AG20443 (cell line): Measurements from ENCODE around the gene B4GALT2.

ENCODE experiments used
- DNase-seq: peaks from one replicate; pipeline ENCODE4 v3.0.0; 2012; ENCODE audit warnings: low spot score, mixed read lengths

Gene B4GALT2

DNA sequence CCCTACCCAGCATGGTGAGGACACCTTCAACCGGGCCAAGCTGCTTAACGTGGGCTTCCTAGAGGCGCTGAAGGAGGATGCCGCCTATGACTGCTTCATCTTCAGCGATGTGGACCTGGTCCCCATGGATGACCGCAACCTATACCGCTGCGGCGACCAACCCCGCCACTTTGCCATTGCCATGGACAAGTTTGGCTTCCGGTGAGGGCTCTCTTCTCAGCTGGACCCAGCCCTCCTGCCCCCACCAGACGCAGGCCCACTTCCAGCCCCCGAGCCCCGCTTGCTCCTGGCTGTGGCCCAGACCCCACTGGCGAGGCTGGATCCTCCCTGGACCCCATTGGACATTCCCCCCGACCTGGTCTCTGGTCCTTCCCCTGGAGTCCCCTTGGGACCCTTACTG lies 5.8 kb downstream of the B4GALT2 start:
- DNase-seq, result no peak

DNA sequence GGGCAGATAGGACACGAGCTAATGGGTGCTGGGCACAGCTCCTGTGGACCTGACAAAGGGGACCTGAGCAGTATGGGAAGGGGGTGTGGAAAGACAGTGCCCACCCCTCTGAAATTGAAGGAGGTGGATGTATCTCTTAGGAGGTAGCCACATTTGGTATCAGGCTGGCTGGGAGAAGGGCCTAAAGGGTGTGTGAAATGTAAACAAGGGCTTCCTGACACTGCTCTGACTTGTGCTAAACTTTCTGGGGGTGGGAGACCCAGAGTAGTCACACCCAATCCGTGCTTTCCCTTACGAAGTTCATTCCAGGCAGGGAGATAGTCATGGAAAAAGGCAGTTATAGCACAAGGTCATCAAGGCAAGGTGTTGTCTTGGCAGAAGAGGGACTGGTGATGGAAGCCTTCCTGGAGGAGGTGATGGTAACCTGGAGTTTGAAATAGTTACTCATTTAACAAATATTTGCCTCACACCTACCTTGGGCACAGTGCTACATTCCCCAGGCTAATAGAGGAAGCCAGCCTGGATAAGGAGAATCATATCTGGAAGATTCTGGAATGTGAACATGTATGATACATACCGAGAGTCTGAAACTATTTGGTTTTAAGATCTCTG lies 7.1 kb downstream of the B4GALT2 start:
- DNase-seq, result no peak

DNA sequence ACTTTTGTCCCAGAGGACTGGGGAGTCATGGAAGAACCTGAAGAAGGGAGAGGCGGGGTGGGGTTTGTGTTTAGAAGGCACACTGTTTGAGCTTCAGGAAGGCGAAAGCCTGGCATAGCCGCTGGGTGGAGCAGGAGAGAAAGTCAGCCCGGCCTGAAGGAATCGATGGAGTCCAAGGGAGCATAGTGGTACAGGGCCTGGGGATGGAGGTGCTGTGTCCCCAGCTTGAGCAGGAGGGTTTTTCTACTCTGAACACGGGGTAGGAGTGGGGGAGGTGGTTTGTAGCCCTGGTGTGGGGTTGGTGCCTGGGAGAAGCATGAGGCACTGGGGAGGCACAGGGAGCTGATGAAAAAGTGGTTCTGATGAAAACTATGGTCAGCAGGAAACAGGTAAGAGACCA lies 7.7 kb downstream of the B4GALT2 start:
- peak; percentile 33 for DNase-seq

DNA sequence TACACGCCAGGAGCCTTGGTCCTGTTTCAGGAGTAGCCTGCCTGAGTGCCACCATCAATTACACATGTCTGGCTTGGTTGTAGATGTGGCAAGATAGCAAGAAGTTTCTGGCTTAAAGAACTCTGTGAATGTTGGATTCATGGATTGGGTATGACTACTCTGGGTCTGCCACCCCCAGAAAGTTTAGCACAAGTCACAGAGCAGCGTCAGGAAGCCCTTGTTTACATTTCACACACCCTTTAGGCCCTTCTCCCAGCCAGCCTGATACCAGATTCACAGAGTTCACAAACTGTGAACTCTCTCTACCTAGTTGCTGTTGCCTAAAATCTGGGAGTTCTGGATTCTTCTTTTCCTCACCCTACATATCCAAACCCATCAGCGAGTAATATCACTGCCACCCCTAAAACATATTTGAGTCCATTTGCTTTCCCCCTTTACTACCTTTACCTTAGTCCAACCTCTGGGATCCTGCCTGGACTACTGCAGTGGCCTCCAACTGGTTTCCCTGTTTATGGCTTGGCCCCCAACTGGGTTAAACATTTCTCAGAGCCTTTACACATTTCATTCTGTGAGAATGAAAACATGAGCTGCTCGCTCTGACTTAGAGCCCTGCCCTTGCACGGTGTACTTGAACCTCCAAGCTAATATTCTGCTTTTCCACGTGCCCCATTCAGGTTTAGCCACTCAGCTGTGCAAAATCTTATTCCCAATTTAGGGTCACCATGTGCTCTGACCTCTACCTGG lies 8.3 kb downstream of the B4GALT2 start:
- DNase-seq, result no peak

DNA sequence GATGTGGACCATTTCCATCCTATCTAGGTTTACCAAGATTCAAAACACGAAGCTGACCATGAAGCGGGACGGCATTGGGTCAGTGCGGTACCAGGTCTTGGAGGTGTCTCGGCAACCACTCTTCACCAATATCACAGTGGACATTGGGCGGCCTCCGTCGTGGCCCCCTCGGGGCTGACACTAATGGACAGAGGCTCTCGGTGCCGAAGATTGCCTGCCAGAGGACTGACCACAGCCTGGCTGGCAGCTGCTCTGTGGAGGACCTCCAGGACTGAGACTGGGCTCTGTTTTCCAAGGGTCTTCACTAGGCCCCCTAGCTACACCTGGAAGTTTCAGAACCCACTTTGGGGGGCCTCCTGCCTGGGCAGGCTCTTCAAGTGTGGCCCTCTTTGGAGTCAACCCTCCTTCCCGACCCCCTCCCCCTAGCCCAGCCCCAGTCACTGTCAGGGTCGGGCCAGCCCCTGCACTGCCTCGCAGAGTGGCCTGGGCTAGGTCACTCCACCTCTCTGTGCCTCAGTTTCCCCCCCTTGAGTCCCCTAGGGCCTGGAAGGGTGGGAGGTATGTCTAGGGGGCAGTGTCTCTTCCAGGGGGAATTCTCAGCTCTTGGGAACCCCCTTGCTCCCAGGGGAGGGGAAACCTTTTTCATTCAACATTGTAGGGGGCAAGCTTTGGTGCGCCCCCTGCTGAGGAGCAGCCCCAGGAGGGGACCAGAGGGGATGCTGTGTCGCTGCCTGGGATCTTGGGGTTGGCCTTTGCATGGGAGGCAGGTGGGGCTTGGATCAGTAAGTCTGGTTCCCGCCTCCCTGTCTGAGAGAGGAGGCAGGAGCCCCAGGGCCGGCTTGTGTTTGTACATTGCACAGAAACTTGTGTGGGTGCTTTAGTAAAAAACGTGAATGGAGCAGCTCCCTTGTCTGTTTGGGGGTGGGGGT lies 11.5 kb downstream of the B4GALT2 start:
- DNase-seq, result no peak

DNA sequence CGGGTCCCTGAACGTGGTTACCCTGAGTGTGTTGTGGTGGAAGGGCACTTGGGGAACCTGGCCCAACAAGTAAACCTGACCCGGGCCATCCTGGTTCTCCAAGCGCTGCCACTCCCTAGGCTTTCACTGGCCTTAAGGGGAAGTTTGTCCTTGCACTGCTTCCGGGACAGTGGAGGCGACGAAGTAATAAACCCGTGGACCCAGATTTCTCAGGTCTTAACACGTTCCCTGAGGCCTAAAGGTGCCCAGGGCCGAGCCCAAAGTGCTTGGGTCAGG lies 12.1 kb downstream of the B4GALT2 start:
- DNase-seq, result no peak

DNA sequence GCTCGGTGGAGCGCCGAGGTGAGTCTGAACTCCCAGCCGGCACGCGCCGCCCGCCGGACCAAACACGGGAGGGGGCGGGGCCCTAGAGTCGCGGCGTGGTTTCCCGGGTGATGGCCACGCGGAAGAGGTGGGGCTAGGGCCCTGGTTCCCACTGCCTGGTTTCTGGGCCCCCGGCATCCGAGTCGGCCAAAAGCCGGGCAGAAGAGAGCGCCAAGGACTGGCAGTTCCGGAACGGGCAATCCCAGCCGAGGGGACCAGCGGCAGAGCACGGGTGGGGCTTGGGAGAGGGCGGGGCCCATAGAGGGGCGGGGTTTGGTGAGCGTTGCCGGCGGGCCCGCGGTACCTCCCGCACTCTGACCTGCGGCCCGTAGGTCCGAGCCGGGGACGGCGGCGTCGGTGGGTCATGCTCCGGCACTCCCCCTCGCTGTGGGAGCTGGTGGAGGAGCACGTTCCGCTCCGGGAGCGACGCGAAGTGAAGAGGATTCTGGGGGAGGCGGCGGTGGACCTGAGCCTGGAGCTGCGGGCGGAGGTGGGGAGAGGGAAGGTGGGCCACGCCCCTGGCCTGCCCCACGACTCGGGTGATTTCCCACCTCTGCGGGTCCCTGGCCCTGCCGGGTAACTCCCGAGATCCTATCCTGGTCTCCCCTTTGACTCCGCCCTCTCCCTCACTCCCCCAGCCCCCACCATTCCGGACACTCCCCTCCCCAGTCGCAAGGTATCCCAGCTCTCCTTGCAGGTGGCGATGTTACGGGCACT lies 12.6 kb downstream of the B4GALT2 start, which contains the start of gene CCDC24:
Gene CCDC24, plus strand, starts transcription at position 124 of the 756 bp plus-strand sequence. Its CDS starts 280 bp downstream, at position 404.
- peak; percentile 95 for DNase-seq

DNA sequence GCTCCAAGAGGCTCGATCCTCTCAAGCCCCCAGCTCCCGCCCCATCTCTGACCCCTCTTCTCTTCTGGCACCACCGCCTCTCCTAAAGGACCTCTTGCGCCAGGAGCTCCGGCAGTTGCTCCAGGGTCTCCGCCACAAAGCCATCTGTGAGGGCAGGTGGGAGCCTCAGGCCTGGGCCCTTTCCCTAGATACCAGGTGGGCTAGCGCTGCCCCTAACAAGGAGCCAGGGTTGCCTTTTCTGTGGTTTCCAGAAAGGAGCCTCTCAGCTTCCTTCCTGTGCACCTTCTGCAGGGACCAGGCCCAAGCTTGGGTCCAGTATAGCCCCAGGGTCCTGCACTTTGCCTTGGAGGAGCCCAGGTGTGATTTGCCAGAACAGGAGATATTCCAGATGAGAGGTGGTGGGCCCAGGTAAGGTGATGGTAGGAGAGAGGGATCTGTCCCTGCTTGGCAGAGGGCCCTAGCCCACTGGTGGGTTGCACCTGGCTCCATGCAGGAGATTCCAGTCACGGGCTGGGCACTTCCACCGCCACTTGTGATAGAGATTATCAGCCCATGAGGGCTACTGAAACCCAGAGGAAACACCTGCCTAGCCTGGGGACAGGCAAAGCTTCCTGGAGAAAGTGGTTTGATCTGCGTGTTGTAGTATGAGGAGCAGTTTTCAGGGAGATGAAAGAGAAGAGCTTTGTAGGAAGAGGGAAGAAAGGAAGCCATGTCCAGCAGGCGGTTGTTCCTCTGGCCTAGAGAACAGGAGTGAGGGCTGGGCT lies 13.4 kb downstream of the B4GALT2 start:
- DNase-seq, result no peak

DNA sequence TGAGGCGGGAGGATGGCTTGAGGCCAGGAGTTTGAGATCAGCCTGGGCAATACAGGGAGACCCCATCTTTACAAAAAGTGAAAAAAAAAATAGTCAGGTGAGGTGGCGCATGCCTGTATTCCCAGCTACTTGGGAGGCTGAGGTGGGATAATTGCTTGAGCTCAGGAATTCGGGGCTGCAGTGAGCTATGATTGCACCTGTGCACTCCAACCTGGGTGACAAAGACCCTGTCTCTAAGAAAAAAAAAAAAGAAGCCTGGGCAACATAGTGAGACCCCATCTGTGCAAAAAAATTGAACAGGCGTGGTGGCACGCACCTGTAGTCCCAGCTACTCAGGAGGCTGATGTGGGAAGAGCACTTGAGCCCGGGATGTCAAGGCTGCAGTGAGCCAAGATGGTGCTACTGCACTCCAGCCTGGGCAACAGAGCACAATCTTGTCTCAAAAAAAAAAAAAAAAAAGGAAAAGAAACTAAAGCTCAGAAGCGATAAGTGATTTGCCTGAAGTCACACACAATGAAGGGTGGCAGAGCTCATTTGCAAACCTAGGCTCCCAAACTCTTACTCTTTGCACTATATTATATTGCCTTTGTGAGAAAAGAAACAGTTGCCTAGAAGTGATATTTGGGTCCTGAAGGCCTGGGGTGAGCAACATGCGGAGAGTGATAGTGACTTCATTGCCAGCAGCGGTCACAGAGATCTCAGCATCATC lies 14.3 kb downstream of the B4GALT2 start:
- no peak for DNase-seq

DNA sequence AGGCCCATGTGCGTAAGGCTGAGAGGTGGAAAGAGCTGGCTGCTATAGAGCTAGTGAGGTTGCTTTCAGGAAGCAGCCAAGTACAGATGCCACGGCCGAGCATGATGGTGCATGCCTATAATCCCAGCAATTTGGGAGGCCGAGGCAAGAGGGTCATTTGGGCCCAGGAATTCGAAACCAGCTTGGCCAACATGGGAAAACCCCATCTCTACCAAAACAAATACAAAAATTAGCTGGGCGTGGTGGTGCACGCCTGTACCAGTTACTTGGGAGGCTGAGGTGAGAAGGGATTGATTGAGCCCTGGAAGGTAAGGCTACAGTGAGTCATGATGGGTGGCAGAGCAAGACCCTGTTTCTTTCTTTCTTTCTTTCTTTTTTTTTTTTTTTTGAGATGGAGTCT lies 15.1 kb downstream of the B4GALT2 start:
- no peak for DNase-seq

DNA sequence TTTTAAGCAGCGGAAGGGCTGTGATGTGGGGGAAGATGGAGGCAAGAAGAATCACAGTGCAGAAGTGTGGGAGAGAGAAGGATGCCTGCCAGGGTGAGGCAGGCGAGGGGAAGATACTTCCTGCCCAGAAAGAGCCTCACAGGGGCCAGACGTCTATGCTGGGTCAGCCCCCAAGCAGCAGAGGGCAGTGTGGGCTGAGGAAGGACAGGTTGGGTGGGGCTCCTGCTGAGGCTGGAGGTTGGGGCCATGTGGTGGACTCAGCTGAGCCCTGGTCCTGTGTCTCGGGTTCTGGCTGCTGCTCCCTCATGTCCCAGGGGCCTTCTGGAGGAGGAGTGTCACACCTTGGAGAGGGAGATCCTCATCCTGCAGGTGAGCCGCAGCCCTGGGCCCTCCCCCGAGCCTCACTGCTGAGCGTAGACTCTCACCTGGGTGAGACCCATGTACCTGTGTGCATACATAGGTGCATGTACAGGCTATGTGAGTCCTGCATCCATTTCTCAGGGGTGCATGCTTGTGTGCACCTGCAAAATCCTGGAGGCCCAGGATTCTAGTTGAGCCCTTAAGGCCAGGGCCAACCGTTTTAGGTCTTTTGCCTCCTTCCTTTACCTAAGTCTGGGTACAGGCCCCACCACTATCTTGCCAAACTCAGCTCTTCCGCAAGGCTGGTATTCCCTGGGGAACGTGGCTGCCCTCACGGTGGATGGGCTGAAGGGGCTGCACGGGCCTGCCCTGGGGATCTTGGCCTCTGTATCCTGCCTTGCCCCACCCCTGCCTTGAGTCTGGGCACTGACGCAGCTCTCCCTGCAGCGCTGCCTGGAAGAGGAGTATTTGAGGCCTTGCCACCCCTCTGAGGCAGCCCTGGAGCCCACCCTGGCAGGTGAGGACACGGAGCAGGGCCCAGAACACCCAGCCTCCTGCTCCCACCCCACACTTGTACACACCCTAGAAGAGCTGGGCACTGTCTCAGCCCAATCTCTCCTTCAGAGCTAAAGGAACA lies 16.1 kb downstream of the B4GALT2 start:
- peak; percentile 55 for DNase-seq

DNA sequence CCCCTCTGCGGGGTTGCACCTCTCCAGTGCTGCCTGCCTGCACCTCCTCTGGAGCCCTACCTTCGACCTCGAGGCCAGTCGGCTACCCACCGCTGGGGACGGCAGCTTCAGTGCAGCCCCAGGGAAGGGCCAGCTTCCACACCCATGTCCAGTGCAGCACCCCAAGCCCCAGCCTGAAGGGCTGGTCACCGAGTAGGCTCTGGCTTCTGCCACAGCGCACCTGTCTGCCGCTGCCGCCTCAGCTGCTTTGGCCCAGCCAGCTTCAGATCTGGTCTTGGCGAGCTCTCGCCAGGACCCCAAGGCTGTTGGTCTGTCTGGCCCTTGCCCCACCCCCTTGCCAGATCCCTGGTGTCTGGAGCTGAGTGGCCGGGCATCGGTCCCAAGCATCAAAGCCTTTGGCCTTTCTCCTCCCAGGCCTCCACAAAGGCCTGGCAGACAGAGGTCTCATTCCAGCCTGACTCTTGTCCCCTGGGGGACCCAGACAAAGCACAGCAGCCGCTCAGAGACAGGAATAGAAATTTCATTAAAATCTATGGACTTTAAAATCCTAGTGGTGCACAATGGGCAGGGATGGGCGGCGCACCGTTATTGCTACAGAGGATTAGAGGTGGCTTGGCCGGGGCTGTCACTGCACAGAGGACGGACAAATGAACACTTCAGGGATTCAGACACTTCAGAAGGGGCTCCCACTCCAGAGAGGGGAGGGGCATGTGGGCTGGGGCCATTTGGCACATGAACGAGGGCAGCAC lies 17.1 kb downstream of the B4GALT2 start:
- DNase-seq, result no peak

DNA sequence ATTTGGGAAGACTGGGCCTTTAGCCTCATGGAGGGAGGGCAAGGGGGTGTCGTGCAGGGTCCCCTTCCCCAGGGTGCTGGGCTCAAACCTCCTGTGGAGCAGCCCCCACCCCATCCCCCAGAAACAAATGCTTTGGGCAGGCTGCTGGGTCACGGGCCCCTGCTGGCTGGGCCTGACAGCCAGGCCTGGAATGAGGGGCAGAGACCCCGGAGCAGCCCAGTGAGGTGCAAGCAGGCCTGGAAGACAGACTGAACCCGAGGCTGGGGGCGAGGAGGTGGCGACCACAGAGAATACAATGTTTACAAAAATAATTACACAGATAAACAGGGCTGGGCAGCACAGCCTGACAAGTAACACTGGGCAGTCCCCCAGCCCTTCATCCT lies 17.7 kb downstream of the B4GALT2 start:
- no peak for DNase-seq

DNA sequence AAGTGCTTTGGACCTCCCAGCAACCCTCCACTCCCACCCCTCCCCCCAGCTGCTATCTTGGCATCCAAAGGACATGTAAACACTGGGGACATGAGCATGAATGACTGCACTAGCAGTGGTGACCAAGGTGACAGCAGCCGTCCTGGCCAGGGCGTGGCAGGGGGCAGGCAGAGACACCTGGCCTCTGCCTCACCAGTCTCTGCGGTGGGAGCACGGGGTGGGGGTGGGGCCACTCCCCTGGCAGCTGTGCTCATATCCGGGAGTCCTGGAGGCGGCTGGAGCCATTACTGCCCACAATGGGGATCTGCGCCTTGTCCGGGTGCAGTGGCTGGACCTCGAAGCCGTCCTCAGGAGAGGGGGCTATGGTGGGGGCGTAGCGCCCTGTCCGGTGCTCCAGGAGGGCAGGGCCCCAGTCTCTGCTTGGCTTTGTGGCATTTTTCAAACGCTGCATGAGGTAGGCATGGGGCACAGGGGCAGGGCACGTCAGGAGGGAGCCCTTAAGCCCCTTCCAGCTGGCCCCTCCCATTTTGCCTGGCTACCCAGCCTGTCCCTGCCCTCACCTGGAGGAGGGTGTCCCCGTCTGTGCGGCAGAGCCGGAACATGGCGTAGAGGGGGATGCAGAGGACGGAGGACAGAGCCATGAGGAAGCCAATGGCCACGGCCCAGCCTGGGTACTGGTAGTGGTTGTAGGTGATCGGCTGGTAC lies 18.4 kb downstream of the B4GALT2 start:
- DNase-seq, result no peak

DNA sequence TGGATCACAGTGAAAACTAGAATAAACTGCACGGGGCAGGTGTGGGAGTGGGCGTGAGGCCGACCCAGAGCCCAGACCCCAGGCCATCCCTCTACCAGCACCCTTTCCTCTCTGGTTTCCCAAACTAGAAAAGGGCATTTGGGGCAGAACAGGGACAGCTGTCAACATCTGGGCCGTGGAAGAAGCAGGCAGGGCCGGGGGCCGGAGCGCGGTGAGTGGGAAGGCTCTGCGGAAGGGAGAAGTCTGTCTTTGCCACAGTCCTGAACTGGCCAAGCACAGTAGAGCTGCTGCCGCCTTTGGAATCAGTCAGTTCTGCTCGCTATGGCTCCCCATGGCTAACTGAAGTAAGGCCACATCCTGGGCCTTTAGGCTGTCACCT lies 19.0 kb downstream of the B4GALT2 start:
- DNase-seq, result no peak

DNA sequence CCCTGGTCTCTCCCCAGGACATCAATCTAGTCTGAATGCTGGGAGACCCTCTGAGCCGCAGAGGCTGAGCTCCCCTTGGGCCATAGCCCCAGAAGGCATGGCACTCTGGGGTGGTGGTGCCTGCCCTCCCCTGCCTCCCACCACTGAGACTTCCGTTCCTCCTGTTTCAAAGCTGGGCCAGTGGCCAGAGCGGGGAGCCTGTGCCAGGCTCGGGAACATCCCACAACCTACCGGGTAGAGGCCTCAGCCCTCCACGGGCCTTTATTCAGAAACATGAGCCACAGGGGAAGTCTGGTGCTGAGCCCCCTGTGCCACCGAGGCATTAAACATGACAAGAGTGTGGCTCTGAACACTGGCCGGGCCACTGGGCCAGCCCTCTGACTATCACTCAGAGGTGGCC lies 20.4 kb downstream of the B4GALT2 start:
- no peak for DNase-seq

DNA sequence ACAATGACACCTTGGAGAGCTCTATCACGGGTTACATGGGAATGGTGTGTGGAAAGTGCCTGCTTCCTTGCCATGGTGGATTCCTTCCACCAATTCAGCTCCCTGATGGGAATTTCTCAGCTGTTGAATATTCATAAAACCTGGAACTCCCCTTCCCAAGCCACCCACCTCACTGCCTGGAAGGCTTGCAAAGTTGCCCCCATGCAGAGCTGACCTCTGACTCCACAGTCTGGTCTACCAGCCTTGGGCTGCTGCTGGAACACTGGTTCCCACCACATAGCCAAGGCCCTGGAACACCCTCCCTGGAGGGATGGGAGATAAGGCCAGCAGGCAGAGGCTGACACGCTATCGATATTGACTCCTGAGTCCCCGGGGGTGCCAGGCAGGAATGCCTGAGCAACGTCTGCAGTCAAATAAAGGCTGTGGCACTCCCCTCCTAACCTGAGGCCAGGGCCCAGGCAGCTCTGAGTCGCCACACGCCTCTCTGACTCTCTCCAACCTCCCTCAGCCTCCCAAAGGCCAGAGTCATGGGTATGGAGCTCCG lies 21.2 kb downstream of the B4GALT2 start:
- no peak for DNase-seq

DNA sequence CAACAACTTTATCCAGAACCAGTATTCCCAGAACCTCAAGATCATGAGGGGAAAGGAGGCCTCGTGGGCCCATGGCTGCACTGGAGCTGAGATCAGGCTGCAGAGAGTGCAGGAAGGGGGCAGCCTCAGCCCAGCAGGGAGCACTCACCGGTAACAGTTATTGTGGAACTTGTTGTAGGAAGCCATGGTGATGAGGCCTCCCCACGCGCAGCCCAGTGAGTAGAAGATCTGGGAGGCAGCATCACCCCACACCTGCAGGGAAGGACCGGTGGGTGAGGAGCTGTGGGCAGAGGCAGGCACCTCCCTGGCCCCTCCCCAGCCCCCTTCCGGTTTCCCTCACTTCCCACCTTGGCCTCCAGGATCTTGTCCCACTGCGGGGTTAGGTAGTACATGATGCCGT lies 23.2 kb downstream of the B4GALT2 start:
- DNase-seq, result no peak
